Upper lobe of right lung (tissue), 1 donor: ENCODE results near the gene SLC2A13. TPM values are rescaled to one million over a fixed set of nuclear protein-coding genes. Genes with fewer than 3 reads are reported as not detected.

Source experiments
- ATAC-seq: fragments of 200-7000 bp; cut with Tn5 transposase; one replicate; pipeline ENCODE4 v1.9.1; 2020; ENCODE audit warnings: mild to moderate bottlenecking, moderate library complexity
- DNase-seq: peaks from one replicate; pipeline ENCODE4 v3.0.0-alpha.2; 2020
- H3K27ac ChIP-seq: fragments of 200-600 bp; one replicate; pipeline ENCODE4 v1.8.0; 2022
- H3K27me3 ChIP-seq: fragments of 200-600 bp; one replicate; pipeline ENCODE4 v1.8.0; 2022; ENCODE audit warnings: mild to moderate bottlenecking
- H3K36me3 ChIP-seq: fragments of 200-600 bp; one replicate; pipeline ENCODE4 v1.8.0; 2022
- H3K4me1 ChIP-seq: fragments of 200-600 bp; one replicate; pipeline ENCODE4 v1.8.0; 2022
- H3K4me3 ChIP-seq: fragments of 200-600 bp; one replicate; pipeline ENCODE4 v1.8.0; 2022; ENCODE audit warnings: mild to moderate bottlenecking
- H3K9me3 ChIP-seq: fragments of 200-600 bp; one replicate; pipeline ENCODE4 v1.8.0; 2022
- intact Hi-C: fragments of 100-400 bp; cut with DNase I; formaldehyde crosslinking; loops from one replicate; pipeline ENCODE4 v1.11.0; 2022
- total RNA-seq: library from RNA; stranded (reverse); fragmentation: NEBNext Ultra II Directional; extraction: Animal tissue kit (Norgen Biotek cat#: 25700); gene quantifications from one replicate; pipeline ENCODE4 v1.2.1, GENCODE V29; 2021
- TF ChIP-seq, protein P1 (sequence below): fragments of 200-600 bp; IDR thresholded peaks from one replicate; pipeline ENCODE4 v1.8.0; 2022; ENCODE audit warnings: antibody characterized with exemption
- donor health status: DM: no; HTN: yes; CAD: no; lungs with severe emphysema.

Gene SLC2A13
- total RNA-seq, 1 donor from 2014 or later, result 11.3 TPM

DNA sequence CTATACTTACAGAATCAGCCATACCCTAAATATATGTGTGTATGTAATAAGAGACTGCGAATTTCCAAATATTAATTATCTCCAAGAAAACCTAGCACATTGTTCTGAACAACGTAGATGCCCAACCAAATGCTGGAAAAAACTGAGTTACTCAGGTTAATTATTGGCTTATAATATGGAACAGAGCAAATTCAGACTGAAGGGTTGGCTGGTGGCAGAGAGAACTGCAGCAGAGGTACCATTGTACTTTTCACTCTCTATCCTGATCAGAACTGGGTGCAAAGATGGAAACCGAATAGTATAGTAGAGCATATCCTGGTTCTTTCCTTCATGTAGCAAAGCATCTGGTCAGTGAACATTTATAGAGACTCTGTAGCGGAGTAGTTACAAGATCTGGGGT lies 185.7 kb downstream of the SLC2A13 start:
- Histone ChIP-seq H3K36me3 (no peaks in the 10 kb centered on the region), H3K27ac (no peak overlapping the region), H3K27me3 (no peaks in the 10 kb centered on the region), H3K4me3 (no peak overlapping the region), H3K9me3 (no peaks in the 10 kb centered on the region), H3K4me1 (no peaks in the 10 kb centered on the region)
- DNase-seq (no peak), ATAC-seq (no peak)
- TF ChIP-seq, protein P1, sequence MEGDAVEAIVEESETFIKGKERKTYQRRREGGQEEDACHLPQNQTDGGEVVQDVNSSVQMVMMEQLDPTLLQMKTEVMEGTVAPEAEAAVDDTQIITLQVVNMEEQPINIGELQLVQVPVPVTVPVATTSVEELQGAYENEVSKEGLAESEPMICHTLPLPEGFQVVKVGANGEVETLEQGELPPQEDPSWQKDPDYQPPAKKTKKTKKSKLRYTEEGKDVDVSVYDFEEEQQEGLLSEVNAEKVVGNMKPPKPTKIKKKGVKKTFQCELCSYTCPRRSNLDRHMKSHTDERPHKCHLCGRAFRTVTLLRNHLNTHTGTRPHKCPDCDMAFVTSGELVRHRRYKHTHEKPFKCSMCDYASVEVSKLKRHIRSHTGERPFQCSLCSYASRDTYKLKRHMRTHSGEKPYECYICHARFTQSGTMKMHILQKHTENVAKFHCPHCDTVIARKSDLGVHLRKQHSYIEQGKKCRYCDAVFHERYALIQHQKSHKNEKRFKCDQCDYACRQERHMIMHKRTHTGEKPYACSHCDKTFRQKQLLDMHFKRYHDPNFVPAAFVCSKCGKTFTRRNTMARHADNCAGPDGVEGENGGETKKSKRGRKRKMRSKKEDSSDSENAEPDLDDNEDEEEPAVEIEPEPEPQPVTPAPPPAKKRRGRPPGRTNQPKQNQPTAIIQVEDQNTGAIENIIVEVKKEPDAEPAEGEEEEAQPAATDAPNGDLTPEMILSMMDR, result no peak
- intact Hi-C loops, result no loop called here

DNA sequence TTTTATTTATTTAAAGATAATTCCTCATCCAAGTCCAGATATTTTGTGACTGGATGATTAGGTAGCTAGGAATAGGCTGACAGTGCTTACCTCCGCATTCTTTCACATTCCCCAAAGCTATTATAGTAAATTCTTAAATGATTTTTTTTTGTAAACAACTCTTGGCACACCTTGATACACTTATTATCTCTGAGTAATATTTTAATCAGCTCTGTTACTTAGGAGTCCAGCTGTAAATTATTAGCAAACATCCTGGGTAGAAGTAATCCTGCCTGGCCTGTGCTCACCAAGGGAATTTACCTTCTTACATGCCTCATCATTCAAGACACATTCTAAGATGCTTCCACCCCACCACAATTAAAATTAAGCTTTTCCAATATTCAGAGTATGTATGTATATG lies 186.1 kb downstream of the SLC2A13 start:
- DNase-seq (no peak), ATAC-seq (peak; percentile 31)
- TF ChIP-seq, protein P1, result no peak
- H3K36me3 ChIP-seq, result no peaks in the 10 kb centered on the region
- H3K4me1 ChIP-seq, result no peaks in the 10 kb centered on the region
- intact Hi-C loops, result no loop called here
- H3K27ac ChIP-seq, result no peak overlapping the region
- no peaks in the 10 kb centered on the region for H3K27me3 ChIP-seq
- H3K4me3 ChIP-seq, result no peak overlapping the region
- no peaks in the 10 kb centered on the region for H3K9me3 ChIP-seq

DNA sequence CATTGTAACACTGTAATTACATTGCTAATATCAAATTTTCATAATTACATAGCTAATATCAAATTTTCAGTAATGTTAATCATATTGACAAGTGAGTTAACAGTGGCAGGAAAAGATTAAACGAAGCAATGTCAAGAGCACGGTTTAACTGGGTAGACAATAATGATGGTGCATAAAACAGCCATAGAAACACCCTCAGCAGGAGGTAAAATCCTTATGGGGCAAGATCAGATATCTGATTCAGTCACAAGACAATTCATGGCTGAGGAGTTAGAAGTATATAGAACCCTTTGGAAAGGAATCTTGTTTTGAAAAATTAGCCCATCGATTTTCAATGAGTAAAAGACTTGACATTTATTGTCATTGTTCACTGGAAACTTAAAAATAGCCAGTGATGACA lies 190.6 kb downstream of the SLC2A13 start:
- ATAC-seq, result no peak
- H3K27me3 ChIP-seq, result no peaks in the 10 kb centered on the region
- intact Hi-C loops, result no loop called here
- no peaks in the 10 kb centered on the region for H3K4me1 ChIP-seq
- H3K36me3 ChIP-seq, result no peaks in the 10 kb centered on the region
- H3K4me3 ChIP-seq, result no peak overlapping the region
- H3K27ac ChIP-seq, result no peak overlapping the region
- no peaks in the 10 kb centered on the region for H3K9me3 ChIP-seq
- DNase-seq, result no peak
- TF ChIP-seq, protein P1, result no peak

DNA sequence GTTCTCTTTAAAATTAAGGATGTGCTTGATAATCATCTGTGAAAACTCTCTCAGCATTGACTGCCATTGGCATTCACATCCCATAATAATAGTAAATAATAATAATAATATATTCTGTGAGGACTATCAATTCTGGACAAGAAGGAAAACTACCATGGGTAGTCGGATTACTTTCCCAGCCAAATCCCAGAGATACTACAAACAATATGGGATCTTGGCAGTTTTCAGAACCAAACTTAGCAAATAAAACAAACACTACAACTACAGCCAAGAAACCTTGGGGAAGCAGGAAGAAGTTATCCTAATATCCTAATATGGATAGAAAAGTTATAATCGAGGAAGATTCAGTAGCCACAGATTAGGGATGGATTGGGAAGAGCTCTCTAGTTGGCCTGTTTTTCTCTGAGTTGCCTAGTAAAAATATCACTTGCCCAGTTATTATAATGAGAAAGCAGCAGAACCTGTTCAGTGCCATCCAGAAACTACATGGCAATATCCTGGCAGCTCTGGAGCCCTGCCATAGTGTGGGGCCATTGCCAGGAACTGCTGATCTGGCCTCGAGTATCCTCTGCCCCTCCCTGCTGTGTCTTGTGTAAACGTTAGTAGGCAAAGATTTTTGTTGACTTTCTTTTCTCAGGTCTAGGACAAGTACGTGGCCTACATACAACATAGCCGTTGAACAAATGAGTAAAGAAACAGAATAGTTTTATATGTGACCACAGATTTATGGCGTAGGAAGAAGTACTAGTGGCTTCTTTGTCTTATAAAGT lies 193.5 kb downstream of the SLC2A13 start:
- DNase-seq (peak; percentile 91), ATAC-seq (peak; percentile 98)
- H3K27ac ChIP-seq, result peak overlapping the region; percentile 4
- H3K27me3 ChIP-seq, result no peaks in the 10 kb centered on the region
- intact Hi-C loops, result no loop called here
- TF ChIP-seq, protein P1, result no peak
- no peaks in the 10 kb centered on the region for H3K36me3 ChIP-seq
- H3K9me3 ChIP-seq, result no peaks in the 10 kb centered on the region
- no peak overlapping the region for H3K4me3 ChIP-seq
- H3K4me1 ChIP-seq, result no peaks in the 10 kb centered on the region

DNA sequence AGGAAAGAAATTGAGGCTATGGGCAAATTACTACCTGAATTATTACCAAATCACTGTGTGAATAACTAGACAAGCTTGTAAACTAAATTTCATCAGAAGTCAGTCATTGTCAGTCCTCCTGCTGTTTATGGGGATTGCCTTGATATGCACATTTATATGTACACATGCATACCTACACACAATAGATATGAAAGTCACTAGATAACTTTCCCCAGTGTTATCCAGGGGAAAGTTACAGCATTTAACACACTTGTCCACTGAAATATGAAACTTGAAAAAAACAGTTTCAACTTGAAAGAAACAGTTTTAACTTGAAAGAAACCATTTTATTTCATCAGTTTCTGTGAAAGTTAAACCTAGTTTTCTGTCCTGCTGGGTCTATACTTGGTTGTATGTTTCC lies 199.6 kb downstream of the SLC2A13 start:
- no peaks in the 10 kb centered on the region for H3K27me3 ChIP-seq
- TF ChIP-seq, protein P1, result no peak
- H3K27ac ChIP-seq, result no peak overlapping the region
- H3K9me3 ChIP-seq, result no peaks in the 10 kb centered on the region
- intact Hi-C loops, result no loop called here
- H3K4me1 ChIP-seq, result no peaks in the 10 kb centered on the region
- no peak overlapping the region for H3K4me3 ChIP-seq
- ATAC-seq (no peak), DNase-seq (no peak)
- no peaks in the 10 kb centered on the region for H3K36me3 ChIP-seq
